Endothelial cell of hepatic sinusoid (primary cell): ENCODE data around the gene RFX4.
"Not testable (repeated sequence)": the region's sequence is repeated elsewhere in the genome, so short reads cannot be mapped to it uniquely, and the experiment has no call there.

Experiments
- in situ Hi-C: cut with HindIII; loops from 2 replicates; pipeline ENCODE4 v1.10.0; 2017; ENCODE audit warnings: low sequenced_read_pairs

RFX4 gene

DNA sequence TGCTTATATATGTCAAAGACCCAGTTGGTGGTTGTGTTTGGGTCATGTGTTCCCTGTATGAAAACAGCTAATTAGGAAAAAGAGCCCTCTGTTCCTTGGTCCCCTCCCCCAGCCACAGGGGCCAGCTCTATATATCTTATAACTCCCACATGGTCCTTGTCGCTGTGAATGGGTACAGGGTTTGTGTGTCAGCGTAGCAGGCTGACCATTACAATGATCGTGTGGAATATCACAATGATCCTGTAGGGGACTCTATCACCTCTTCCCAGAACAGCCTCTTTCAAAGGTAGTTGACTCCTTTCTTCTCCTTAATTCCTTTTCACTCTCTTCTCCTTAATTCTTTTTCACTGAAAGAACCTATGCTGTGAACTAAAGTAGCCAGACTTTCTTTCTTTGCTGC is 140.0 kb downstream of the RFX4 start:
- in situ Hi-C loops, result no loop called here

DNA sequence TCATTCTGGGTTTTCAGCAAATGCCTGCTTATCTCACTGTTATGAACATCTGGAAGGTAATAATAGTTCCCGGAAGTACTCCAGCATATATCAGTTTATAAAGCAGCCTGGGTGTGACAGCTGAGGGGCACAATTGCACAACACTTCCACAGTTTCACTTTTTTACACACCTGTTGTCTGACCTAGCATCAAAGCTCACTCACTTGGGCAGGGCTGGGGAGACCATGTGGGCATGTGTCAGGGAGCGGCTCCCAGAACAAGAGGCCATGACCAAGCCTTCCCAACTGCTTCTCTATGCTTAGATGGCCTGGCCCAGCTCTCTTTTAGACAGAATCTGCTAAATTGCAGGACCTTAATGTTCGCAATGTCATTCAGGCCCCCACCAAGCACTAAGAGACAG is 140.6 kb downstream of the RFX4 start:
- in situ Hi-C loops, result no loop called here

DNA sequence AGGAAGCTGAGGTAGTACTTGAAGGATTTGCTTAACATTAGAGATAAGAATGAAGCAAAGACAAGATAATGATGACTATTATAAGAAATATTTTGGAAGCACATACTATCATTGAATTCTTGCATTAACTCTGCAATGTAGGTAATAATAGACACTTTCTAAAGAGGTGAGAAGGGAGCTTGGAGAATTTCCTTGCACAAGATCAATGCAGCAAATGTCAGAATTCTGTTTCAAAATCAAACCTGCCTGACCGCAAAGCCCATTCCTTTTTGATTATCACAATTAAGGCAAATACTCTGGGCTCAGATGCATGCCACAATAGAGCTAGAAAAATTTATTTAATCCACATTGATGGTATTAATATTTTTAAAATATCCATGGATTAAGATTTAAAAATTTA is 141.3 kb downstream of the RFX4 start:
- in situ Hi-C loops, result no loop called here

DNA sequence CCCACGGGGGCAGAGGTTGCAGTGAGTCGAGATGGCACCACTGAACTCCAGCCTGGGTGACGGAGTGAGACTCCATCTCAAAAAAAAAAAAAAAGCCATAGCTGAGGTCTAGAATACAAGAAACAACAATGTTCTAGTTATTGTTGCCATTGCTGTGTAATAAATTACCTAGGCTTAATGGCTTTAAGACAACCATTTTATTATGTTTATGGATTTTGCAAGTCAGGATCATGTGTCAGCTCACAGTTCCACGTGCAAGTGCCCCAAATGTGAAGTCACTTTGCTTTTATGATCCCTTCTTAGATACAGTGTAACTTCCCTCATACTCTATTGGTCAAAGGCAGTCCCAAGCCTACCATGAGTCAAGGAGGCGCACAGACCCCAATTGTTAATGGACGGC is 142.1 kb downstream of the RFX4 start:
- in situ Hi-C loops, result no loop called here

DNA sequence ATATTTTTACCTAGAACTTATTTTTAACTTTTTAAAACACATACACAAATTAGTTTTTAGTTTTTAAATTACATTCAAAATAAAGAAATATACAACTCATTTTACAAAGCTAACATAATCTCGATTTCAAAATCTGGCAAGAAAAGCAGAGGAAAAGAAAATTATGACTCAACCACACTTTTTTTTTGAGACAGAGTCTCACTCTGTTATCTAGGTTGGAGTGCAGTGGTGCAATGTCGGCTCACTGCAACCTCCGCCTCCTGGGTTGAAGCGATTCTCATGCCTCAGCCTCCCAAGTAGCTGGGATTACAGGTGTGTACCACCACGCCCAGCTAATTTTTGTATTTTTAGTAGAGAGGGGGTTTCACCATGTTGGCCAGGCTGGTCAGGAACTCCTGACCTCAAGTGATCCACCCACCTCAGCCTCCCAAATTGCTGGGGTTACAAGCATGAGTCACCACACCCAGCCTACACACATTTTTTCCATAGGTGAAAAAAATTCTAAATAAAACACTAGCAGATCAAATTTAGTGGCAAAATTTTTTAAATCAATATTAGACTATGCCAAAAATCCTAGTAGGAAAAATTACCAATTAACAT is 143.9 kb downstream of the RFX4 start:
- in situ Hi-C loops, result not testable (repeated sequence)

DNA sequence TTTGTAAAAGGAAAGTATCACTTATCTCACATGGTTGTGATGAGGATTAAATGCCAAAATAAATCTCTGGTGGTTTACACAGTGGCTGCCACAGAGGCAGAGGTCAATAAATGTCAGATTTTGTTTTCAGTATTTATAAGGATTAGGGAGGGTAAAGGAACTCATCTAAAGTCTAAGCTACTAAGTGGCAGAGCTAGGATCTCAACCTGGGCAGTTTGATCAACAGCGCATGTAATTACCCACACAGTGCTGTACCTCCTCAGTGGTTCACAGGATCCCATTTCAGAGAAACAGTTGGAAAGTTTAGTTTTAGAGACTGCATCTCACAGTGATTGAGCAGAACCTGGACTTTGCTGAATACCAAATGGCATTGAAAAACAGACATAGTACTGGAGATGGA is 146.8 kb downstream of the RFX4 start:
- in situ Hi-C loops, result no loop called here

DNA sequence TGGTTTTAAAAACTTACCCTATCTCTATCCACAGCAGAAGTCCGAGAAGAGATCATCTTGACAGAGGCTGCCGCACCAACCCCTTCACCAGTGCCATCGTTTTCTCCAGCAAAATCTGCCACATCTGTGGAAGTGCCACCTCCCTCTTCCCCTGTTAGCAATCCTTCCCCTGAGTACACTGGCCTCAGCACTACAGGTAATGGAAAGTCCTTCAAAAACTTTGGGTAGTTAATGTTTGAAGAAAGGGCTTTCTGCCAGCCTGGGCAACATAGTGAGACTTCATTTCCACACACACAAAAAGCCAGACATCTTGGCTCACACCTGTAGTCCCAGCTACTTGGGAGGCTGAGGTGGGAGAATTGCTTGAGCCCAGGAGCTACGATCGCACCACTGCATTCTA is 150.1 kb downstream of the RFX4 start:
- in situ Hi-C loops, result no loop called here

DNA sequence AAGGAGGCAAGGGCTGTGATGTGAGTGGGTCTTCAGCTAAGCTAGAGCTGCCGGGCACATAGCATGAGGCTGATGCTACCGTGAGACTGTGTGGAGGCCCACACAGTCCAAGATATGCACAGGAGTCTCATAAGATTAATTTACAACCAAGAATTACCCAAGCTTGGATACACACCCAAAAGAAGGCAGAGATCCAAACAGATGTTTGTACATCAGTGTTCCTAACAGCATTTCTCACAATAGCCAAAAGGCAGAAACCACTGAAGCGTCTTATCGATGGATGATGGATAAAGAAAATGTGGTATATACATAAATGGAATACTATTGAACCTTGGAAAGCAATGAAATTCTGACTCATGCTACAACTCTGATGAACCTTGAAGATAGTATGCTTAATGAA is 150.9 kb downstream of the RFX4 start:
- in situ Hi-C loops, result no loop called here

DNA sequence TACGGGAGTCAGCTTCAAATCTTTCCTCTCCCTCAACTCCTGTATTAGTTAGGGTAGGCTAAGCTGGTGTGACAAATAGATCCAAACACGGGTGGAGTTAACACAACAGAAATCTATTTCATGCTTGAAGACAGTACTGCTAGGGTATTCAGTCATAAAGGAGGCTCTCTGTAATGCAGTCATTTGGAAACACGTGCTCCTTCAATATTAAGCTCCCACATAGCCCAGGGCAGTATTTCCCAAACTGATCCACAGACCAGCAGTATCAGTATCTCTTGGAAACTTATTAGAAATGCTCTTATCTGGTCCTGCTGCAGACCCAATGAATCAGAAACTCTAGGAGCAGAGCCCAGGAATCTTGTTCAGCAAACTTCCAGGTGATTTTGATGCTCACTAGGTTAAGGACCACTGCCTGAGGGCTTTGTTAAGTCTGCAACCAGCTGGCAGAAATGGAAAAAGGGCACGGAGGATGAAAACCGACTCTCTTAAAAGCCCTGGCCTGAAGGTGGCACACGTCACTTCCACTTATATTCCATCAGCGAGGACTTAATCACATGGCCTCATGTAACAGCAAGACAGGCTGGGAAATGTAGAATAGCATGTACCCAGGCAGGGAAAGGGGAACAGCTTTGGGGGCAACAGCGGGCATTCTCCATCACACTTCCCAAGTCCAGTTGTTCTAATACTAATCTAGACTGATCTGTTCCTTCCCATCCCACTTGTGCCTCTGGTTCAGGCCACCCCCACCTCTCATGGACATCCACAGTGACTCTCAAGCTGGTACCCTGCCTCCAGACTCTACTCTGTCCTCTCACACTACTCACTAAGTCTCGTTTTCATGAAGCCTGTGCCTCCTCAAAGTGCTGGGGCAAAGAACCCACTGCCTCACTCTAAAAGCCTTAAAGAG is 153.5 kb downstream of the RFX4 start:
- in situ Hi-C loops, result no loop called here

DNA sequence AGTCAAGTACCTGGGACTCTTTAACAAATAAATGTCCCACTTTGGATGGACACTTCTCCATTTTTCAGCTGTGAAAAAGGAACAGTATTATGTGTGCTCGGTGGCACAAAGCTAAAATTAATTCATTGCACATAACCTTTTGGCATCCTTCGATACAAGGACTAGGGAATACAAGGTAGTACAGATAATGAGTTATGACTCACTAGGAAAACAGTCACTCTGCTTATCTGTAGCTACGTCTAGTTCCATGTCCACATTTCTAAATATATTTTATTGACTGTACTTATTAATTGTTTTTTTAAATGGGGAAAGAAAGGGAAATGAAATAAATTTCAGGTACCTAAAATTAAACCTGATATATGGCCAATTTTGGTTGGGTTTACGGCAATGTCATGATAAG is 156.5 kb downstream of the RFX4 start:
- in situ Hi-C loops, result no loop called here

DNA sequence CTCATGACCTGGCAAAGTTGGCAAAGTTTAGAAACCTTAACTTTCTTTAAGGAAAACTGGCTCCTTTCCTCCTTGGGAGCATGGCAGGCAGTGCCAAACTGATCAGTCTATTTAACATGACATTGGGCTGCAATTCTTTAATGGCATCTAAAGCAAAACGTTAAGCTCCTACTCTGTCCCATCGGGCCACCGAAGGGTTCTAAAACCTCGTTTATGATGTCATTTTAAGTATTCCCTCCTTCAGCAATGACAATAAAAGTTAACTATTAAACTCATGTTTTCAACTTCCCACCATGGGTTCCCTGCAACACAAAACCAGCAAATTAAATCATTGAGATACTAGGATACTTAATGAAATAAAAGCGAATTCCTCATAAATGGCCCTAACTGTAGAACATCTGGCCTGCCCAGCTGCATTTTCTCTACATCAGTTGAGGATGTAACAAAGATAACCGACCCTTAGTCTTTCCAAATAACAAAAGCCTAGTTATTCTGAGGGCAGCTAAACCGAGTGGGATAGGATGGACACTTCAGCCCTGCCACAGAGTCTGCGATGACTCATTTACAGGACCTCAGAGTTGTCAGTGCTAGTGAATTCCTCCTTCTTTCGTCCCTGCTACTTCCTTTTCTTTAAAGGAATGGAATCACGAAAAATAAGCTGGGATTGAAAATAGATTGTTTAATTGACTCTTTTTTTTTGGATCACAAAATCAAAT is 157.2 kb downstream of the RFX4 start:
- in situ Hi-C loops, result no loop called here

DNA sequence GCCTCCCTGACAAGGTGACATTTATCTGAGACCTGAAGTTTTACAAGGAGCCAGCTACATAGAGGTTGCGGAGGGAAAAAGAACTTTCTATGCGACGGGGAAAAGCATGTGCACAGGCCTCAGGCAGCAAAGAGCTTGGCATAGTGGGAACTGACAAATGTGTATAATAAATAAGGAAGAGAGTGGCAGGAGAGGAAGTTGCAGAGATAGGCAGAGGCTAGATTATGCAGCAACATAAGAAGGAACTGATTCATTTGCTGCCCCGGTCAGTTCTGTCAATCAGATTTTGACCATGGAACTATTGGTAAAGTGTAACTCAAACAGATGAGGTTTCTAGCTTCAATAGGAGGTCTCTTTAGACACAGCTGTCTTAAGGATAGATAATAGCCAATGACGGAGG is 158.0 kb downstream of the RFX4 start:
- in situ Hi-C loops, result no loop called here

DNA sequence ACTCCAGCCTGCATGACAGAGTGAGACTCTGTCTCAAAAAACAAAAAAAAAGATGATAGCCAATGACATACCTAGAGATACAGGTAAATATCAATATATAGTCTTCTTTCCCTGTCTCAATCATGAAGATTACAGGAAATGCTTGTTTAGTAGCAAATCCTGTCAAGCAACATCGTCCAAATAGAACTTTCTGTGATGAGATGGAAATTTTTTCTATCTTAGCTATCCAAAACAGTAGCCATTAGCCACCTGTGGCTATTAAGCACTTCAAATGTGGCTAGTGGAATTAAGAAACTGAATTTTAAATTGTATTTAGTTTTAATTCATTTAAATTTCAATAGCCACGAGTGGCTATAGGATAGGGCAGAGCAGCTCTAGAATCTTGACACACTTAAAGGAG is 158.4 kb downstream of the RFX4 start:
- in situ Hi-C loops, result no loop called here

DNA sequence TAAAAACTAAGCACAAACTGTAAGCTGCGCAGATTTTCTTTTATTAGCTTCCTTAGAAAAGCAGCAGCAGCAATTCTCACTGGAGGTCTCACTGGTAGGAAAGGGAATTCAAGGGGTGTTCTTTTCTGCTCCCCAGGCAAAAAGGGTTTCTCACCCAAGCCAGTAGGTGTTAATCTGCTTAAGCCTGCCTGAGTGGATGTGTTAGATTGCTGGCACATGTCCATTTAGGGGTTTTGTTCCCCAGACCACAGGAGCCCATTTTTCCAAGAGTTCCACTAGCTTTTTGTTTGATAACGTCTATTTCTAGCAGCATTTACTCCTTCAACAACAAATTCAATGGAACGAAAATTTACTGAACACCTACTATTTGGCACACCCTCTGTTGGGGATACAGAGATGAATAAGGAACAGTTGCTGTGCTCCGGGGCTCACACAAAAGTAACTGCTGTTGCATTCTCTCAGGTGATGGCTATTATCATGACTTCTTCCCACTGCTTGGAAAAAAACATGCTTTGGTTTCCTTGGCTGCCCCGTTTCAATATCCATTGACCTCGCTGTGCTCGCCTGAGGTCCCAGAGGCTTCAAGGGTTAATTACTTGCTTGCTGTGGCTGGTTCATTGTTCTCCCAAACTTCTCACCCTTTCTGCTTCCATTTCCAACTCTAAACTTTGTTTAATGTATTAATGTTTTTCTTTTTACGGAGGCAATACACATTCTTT is 160.6 kb downstream of the RFX4 start:
- in situ Hi-C loops, result no loop called here

DNA sequence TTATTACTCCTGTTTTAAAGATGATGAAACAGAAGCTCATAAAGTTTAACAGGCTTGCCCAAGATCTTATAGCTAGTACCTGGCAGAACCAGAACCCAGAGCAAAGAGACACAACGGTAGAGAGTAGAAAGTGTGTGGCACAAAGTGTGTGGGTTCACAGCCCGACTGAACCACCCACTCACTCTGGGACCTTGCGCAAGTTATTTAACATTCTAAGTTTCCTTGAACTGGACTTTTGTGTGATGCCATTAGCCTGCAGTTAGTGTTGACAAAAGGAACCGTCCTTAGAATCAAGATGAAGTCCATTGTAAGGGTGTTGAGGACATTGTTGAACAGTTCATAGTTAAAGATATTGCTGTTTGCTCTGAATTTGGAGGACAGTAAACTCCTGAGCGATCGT is 161.8 kb downstream of the RFX4 start:
- in situ Hi-C loops, result no loop called here

DNA sequence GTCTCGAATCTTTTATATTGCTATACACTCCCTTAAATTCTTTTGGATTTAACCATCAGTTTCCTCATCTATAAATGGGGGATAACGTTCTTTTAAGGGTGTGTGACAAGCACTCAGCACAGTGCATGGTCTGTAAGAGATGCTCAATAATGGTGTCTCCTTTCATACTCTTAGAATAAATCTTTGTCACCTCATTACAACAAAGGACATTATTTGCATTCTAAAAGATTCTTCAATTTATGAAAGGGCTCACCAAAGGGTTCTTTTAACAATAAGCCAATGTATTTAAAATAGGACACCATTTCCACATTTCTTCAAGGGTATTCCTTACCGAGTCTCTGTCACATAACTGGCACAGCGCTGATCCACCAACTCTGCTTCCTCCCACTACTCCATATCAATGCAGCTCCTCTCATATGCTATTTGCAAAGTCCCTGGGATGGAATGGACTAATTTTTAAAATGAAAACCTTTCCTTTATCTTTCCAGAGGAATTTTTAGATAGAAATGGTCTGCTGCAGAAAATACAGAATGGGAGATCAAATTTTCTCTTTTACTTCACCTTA is 162.5 kb downstream of the RFX4 start:
- in situ Hi-C loops, result no loop called here

DNA sequence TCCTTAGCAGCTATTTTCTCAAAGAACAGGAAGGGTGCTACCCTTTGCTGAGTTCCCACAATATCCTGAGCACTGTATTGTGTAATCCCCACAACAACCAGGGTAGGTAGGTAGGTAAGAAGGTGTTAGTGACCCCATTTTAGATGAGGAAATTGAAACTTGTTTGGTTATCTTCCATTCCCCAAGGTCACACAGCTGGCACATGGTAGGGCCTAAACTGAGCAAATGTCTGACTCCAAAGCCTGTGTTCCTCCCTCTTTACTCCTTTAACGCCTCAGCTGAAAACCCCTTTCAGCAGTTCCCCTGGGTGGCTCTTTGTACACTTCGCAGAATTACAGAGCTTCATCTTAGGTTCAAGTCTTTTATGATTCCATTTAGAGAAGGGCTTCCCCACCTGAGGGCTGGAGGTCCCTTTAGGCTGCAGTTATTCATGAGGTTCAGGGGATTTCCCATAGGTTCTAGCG is 165.2 kb downstream of the RFX4 start:
- in situ Hi-C loops, result no loop called here

DNA sequence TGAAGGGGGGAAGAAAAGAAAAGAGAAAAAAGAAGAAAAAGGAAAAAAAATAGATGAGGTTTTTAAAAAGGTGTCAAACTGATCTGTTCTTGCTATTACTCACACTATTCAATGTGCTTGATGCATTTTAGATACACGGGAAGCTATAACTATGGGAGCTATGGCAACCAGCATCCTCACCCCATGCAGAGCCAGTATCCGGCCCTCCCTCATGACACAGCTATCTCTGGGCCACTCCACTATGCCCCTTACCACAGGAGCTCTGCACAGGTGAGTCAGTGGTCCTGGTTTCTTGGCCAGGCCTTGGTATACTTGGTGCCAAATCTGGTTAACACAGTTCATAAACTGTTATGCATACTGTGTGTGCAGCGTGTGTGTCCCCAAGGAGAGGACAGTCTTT is 167.7 kb downstream of the RFX4 start:
- in situ Hi-C loops, result no loop called here

DNA sequence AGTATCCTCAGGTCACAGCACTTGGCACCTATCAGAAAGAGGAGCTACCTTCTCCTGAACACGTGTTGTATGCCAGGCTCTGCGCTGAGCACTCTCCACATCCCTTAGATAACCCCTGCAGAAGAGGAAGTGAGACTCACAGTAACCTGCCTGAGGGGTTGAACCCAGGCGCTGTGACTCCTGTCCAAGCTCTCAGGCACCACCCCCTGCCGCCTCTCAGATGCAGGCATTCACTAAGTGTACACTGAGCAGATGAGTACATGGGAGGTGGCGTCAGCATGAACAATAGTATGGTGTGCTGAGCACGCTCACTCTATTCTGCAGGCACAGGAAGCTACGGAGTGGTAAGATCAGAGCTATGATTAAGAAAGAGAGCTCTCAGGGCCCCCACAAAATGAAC is 170.7 kb downstream of the RFX4 start:
- in situ Hi-C loops, result no loop called here

DNA sequence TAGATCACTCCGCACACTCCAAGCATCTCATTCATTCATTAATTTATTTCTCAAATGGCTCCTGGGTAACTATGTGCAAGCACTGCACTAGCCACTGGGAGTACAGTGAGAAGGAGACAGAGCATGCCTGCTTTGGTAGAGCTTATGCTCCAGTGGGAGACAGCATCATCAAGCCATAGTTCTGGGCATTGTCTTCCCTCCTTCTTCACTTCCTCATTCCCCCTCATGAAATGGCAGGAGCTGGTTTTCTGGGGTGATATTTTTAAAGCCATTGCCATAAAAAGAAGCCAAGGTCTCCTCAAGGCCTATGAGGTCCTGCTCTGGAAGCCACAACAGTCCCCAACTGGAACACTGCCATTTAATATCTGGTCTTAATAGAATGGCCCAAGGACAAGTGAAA is 171.5 kb downstream of the RFX4 start:
- in situ Hi-C loops, result no loop called here
